ENCODE data around the gene TSTD1.
"Not testable (repeated sequence)": the region's sequence is repeated elsewhere in the genome, so short reads cannot be mapped to it uniquely, and the experiment has no call there.

The TSTD1 gene

DNA sequence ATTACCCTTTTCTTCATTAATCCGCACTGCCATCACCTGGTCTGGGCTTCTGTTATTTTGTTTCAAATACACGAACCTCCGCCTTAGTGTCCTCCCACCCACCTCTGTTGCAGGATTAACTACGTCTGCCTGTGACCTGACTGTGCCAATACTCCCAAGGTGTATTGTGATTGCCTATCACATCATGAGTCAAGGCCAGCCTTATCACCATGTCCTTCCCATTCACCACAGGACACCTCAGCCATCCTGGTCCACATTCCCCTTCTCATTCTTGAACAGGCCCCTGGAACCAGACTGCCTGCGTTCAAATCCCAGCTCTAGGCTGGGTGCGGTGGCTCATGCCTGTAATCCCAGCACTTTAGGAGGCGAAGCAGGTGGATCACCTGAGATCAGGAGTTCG lies 32.2 kb downstream of the TSTD1 start:
- DNase-seq = no peak

GRCh38 chr1:161001525-161001924 lies 37.2 kb downstream of the TSTD1 start:
- DNase-seq = no peak

DNA sequence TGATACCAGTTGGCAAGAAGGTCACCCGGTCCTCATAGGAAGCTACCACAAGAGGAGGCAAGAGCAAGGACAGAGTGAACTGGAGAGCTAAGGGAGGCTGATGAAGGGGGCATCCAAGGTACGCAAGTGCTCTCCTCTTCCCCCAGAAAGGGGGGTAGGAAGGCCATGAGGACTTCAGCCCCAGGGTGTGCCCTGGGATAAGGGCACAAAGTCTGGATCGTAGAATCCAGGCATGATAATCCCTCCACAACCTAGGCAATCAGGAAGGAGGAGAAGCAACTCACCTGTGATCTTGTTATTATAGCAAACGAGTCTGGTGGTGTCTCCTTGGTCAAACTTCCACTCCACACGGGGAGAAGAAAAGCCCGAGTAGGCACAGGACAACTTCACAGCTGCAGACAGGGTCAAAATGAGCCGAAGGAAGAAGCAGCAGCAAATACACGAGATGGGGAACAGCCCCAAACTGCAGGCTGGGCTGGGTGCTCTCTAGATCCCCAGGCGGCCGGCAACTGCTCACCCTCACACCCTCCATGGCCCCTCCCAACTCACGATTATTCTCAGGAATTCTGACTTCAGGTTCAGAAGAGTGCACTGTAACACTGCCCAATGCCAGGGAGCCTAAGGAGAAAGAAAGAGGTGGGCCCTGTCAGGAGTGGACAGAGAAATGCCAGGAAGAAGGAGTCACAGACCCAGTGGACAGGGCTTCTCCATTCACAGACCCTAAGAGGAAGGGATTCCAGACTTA lies 37.9 kb downstream of the TSTD1 start:
- DNase-seq = no peak

DNA sequence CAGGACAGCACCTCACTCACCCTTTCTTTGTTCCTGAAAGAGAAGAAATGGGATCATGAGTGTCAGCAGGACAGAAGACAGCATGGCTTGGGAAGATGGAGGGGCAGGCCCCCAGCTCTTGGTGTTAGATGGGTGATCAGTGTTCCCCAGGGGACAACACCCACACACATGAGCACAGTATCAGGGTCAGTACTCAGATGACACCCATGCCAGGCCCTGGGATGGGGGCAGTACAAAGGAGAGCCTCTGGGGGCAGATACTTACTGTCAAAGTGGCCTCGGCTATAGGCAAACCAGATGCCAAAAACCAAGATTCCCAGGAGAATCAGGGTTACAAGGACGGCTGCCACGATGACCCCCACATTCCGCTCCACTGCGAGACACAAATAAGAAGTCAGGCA lies 39.4 kb downstream of the TSTD1 start:
- DNase-seq = no peak

DNA sequence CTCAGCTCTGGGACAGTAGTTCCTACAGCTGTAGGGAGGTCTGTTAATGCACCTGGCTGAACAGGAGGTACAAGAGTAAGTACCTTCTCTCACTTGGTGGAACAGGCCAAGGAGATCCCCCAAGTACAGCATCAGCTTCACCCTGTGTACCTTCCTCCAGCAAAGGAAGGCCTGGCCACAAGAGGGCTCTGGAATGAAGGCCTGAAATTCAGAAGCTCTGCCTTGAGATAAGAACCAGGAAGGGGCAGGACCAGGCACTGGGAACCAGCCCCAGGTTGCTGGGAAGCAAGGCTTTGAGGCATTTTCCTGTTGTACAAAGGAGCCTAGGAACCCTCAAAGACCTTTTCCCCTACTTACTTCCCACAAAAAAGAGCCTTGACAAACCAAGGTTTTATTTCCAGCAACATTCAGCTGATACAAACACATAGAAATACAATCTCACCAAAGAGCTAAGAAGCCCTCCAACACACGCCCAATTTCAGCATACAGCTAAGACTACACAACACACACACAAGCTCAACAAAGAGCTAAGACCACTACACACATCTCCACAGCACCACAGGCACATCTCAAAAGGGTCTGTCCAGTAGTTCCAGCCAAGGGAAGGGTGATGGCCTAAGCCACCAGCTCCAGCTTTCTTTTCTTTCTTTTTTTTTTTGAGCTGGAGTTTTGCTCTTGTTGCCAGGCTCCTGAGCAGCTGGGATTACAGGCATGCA lies 41.3 kb downstream of the TSTD1 start:
- DNase-seq = no peak

DNA sequence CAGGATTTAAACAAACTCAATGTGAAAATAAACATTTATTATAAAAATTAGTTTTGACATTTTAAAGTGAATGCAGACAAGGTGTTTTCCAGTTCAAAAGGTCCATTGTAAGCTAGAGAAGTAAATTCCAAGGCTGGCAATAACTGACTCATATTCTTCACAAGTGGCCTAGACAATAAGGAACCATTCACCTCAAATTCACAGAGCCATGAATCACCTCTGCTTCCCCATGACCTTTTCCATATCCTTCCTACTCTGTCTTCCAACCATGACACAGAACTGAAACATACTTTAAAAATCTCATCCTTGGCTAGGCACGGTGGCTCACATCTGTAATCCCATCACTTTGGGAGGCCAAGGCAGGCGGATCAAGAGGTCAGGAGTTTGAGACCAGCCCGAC lies 42.6 kb downstream of the TSTD1 start:
- DNase-seq = peak; percentile 81

GRCh38 chr1:160993544-160994193 lies 45.1 kb downstream of the TSTD1 start:
- DNase-seq = peak; percentile 20

DNA sequence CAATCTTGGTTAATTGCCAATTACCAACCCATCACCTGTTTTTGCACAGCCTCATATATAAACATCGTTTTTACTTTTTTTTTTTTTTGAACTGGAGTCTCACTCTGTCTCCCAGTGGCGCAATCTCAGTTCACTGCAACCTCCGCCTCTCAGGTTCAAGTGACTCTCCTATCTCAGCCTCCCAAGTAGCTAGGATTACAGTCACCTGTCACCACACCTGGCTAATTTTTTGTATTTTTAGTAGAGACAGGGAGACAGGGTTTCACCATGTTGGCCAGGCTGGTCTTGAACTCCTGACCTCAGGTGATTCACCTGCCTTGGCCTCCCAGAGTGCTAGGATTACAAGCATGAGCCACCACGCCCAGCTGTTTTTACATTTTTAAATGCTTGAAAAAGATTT lies 46.7 kb downstream of the TSTD1 start:
- not testable (repeated sequence) for DNase-seq
